SK-N-SH treated with all-trans-retinoic acid at 6 μM for 48 hours (cell line): ENCODE data around the gene RANBP6.

Experiments
- ATAC-seq: fragments of 200-7000 bp; cut with Tn5 transposase; 3 replicates; pipeline ENCODE4 v1.9.1; 2020; ENCODE audit warnings: mild to moderate bottlenecking, moderate library complexity
- CSDC2 ChIP-seq: fragments of 250-450 bp; sonication (Bioruptor Pico); IDR thresholded peaks from 2 replicates; pipeline ENCODE4 v1.5.0; 2020; ENCODE audit warnings: mild to moderate bottlenecking, moderate library complexity
- ESRRG ChIP-seq: fragments of 250-450 bp; sonication (Bioruptor Pico); IDR thresholded peaks from 2 replicates; pipeline ENCODE4 v1.6.1; 2021; ENCODE audit warnings: mild to moderate bottlenecking
- ISL1 ChIP-seq: fragments of 250-450 bp; sonication (Bioruptor Pico); IDR thresholded peaks from 2 replicates; pipeline ENCODE4 v2.1.2; 2022; ENCODE audit warnings: mild to moderate bottlenecking, moderate library complexity
- RARB ChIP-seq: fragments of 250-450 bp; sonication (Bioruptor Pico); IDR thresholded peaks from 2 replicates; pipeline ENCODE4 v1.8.0; 2021; ENCODE audit warnings: mild to moderate bottlenecking, moderate library complexity
- SNAI2 ChIP-seq: fragments of 250-450 bp; sonication (Bioruptor Pico); IDR thresholded peaks from 2 replicates; pipeline ENCODE4 v1.5.0; 2020; ENCODE audit warnings: mild to moderate bottlenecking, moderate library complexity
- TOX ChIP-seq: fragments of 250-450 bp; sonication (Bioruptor Pico); IDR thresholded peaks from 2 replicates; pipeline ENCODE4 v1.8.0; 2021; ENCODE audit warnings: mild to moderate bottlenecking, moderate library complexity, borderline replicate concordance
- ZC3H10 ChIP-seq: fragments of 250-450 bp; sonication (Bioruptor Pico); IDR thresholded peaks from 2 replicates; pipeline ENCODE4 v1.5.1; 2021; ENCODE audit warnings: mild to moderate bottlenecking, moderate library complexity
- ZFP3 ChIP-seq: fragments of 250-450 bp; sonication (Bioruptor Pico); IDR thresholded peaks from 2 replicates; pipeline ENCODE4 v1.5.0; 2020; ENCODE audit warnings: mild to moderate bottlenecking, moderate library complexity
- ZNF8 ChIP-seq: fragments of 450-650 bp; formaldehyde crosslinking; IDR thresholded peaks from 2 replicates; pipeline ENCODE4 v1.5.0; 2020; ENCODE audit warnings: mild to moderate bottlenecking, moderate library complexity
- TF ChIP-seq, protein P1 (sequence below): fragments of 250-450 bp; sonication (Bioruptor Pico); IDR thresholded peaks from 2 replicates; pipeline ENCODE4 v1.5.0; 2020; ENCODE audit warnings: mild to moderate bottlenecking, moderate library complexity
- TF ChIP-seq, protein P2 (sequence below): fragments of 250-450 bp; sonication (Bioruptor Pico); IDR thresholded peaks from 2 replicates; pipeline ENCODE4 v1.8.0; 2020; ENCODE audit warnings: mild to moderate bottlenecking, moderate library complexity, borderline replicate concordance
- TF ChIP-seq, protein P3 (sequence below): fragments of 250-450 bp; sonication (Bioruptor Pico); IDR thresholded peaks from 2 replicates; pipeline ENCODE4 v1.5.1; 2020; ENCODE audit warnings: low read depth, mild to moderate bottlenecking, moderate library complexity

RANBP6 gene

DNA sequence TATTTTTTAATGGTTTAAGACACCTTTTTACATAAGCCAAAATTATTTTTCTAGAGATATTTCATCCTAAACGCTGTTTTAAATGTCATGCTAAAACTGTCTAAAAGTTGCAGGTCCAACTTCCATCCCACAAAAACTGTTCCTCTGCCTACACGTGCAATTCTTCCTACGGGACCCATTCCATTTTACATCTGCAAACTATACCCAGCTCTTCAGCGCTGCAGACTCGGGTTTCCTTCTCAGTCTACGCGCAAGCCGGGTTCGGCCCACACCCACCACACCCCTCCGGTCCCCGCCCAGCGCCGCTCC is 8.7 kb downstream of the RANBP6 start (continued):
- TF ChIP-seq, protein P1, sequence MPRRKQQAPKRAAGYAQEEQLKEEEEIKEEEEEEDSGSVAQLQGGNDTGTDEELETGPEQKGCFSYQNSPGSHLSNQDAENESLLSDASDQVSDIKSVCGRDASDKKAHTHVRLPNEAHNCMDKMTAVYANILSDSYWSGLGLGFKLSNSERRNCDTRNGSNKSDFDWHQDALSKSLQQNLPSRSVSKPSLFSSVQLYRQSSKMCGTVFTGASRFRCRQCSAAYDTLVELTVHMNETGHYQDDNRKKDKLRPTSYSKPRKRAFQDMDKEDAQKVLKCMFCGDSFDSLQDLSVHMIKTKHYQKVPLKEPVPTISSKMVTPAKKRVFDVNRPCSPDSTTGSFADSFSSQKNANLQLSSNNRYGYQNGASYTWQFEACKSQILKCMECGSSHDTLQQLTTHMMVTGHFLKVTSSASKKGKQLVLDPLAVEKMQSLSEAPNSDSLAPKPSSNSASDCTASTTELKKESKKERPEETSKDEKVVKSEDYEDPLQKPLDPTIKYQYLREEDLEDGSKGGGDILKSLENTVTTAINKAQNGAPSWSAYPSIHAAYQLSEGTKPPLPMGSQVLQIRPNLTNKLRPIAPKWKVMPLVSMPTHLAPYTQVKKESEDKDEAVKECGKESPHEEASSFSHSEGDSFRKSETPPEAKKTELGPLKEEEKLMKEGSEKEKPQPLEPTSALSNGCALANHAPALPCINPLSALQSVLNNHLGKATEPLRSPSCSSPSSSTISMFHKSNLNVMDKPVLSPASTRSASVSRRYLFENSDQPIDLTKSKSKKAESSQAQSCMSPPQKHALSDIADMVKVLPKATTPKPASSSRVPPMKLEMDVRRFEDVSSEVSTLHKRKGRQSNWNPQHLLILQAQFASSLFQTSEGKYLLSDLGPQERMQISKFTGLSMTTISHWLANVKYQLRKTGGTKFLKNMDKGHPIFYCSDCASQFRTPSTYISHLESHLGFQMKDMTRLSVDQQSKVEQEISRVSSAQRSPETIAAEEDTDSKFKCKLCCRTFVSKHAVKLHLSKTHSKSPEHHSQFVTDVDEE (CRISPR knock-in tag), result no peak
- TF ChIP-seq, all 23 proteins: peak for 0

DNA sequence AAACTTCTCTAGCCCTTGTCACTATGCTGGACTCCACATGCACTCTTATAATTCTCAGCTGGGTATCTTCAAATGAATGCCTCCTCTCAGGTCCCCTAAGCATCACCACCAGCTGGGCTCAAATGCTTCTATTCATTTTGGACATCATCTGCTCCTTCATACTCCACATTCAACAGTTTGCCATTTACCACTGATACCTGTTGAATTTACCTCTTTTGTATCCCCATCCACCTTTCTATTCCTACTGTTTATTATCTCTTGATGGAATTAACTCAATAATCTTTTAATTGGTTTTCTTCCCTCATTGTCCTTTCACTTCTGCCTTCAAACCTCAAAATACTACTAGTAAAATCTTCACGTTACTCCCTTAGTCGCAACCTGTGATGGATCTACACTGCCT is 14.5 kb downstream of the RANBP6 start:
- no peak for ATAC-seq
- TF ChIP-seq CSDC2 (CRISPR knock-in tag), result no peak
- no peak for TF ChIP-seq TOX (CRISPR knock-in tag)
- TF ChIP-seq, protein P1 (CRISPR knock-in tag), result no peak
- no peak for TF ChIP-seq ZFP3 (CRISPR knock-in tag)

DNA sequence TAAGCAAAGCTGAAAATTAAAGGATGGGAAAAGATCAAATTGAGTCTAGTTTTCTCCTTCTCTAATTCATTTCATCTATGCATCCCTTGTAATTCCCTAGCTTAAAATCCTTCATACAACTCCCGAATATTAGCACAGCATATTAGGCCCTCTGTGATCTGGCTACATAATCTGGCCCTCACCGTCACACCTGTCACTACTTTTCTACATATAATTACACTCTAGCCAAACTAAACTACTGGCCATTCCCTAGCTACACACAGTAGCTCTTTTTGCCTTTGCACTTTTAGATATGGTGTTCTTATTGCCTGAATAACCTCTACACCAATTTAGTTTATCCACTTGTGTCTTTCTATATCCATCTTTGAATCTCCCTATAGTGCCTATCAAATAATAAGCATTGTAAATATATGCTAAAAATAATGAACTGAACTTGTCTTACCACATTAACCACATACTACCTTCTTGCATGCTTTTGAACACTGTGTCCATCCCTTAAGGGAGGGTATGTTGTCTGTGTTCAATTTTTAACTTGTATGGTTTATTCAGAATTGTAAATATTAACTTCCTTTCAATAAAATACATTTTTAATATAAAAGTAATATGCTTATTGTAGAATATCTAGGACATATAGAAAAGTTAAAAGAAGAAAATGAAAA is 15.9 kb downstream of the RANBP6 start:
- ATAC-seq, result no peak
- TF ChIP-seq ZNF8 (CRISPR knock-in tag) (no peak), ESRRG (CRISPR knock-in tag) (no peak)
- TF ChIP-seq, protein P2, sequence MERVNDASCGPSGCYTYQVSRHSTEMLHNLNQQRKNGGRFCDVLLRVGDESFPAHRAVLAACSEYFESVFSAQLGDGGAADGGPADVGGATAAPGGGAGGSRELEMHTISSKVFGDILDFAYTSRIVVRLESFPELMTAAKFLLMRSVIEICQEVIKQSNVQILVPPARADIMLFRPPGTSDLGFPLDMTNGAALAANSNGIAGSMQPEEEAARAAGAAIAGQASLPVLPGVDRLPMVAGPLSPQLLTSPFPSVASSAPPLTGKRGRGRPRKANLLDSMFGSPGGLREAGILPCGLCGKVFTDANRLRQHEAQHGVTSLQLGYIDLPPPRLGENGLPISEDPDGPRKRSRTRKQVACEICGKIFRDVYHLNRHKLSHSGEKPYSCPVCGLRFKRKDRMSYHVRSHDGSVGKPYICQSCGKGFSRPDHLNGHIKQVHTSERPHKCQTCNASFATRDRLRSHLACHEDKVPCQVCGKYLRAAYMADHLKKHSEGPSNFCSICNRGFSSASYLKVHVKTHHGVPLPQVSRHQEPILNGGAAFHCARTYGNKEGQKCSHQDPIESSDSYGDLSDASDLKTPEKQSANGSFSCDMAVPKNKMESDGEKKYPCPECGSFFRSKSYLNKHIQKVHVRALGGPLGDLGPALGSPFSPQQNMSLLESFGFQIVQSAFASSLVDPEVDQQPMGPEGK (CRISPR knock-in tag), result no peak

DNA sequence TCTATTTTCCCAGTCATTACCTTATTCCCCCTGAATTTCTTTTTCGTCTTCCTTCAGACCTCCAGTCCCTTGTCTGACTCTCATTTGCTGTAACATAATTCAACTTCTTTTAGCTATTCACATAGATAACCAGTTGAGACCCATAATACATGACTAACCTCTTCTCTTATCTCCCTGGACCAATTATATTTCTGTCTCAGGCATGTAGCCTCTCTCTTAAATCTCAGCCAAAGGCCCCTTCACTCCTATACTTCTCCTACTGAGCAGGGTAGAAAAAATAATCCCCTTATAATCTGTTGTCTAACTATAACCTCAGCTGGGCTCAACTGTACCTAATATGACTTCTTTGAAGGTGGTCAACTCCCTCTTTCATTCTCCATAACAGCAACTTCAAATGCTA is 20.9 kb downstream of the RANBP6 start:
- TF ChIP-seq, protein P1 (CRISPR knock-in tag), result no peak
- TF ChIP-seq ZC3H10 (no peak), ZFP3 (CRISPR knock-in tag) (no peak), SNAI2 (no peak), ISL1 (CRISPR knock-in tag) (no peak), RARB (CRISPR knock-in tag) (no peak), TOX (CRISPR knock-in tag) (no peak)
- TF ChIP-seq, protein P3, sequence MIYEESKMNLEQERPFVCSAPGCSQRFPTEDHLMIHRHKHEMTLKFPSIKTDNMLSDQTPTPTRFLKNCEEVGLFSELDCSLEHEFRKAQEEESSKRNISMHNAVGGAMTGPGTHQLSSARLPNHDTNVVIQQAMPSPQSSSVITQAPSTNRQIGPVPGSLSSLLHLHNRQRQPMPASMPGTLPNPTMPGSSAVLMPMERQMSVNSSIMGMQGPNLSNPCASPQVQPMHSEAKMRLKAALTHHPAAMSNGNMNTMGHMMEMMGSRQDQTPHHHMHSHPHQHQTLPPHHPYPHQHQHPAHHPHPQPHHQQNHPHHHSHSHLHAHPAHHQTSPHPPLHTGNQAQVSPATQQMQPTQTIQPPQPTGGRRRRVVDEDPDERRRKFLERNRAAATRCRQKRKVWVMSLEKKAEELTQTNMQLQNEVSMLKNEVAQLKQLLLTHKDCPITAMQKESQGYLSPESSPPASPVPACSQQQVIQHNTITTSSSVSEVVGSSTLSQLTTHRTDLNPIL (CRISPR knock-in tag), result no peak
- TF ChIP-seq, protein P2 (CRISPR knock-in tag), result no peak
- no peak for ATAC-seq
